Epithelial cell of esophagus (primary cell): ENCODE results near the gene HPS5.

Experiments used
- DNase-seq: peaks from one replicate; pipeline ENCODE4 v3.0.0; 2010; ENCODE audit warnings: low read depth
- H3K4me3 ChIP-seq: 2 replicates; pipeline ENCODE4 v1.5.1; 2011; ENCODE audit warnings: mild to moderate bottlenecking, low read length, control low read depth
- CTCF ChIP-seq: IDR thresholded peaks from 2 replicates; pipeline ENCODE4 v1.5.1; 2011; ENCODE audit warnings: low read depth, mild to moderate bottlenecking, low read length, control low read depth, inconsistent platforms; ENCODE audit not compliant: insufficient read depth; ENCODE audit errors: missing control alignments

HPS5 gene, protein sequence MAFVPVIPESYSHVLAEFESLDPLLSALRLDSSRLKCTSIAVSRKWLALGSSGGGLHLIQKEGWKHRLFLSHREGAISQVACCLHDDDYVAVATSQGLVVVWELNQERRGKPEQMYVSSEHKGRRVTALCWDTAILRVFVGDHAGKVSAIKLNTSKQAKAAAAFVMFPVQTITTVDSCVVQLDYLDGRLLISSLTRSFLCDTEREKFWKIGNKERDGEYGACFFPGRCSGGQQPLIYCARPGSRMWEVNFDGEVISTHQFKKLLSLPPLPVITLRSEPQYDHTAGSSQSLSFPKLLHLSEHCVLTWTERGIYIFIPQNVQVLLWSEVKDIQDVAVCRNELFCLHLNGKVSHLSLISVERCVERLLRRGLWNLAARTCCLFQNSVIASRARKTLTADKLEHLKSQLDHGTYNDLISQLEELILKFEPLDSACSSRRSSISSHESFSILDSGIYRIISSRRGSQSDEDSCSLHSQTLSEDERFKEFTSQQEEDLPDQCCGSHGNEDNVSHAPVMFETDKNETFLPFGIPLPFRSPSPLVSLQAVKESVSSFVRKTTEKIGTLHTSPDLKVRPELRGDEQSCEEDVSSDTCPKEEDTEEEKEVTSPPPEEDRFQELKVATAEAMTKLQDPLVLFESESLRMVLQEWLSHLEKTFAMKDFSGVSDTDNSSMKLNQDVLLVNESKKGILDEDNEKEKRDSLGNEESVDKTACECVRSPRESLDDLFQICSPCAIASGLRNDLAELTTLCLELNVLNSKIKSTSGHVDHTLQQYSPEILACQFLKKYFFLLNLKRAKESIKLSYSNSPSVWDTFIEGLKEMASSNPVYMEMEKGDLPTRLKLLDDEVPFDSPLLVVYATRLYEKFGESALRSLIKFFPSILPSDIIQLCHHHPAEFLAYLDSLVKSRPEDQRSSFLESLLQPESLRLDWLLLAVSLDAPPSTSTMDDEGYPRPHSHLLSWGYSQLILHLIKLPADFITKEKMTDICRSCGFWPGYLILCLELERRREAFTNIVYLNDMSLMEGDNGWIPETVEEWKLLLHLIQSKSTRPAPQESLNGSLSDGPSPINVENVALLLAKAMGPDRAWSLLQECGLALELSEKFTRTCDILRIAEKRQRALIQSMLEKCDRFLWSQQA

GRCh38 chr11:18321969-18322711, at the start of gene HPS5, which contains the start of gene GTF2H1:
Gene HPS5 (minus strand): TSS chr11:18322140. CDS start chr11:18317858, 4,282 bp downstream.
Gene GTF2H1 (plus strand): TSS chr11:18322567. CDS start chr11:18333075, 10,508 bp downstream.
- peak; percentile 99 for DNase-seq
- H3K4me3 ChIP-seq, result peak within 1 kb of the TSS; percentile 95
- no peak for TF ChIP-seq CTCF

GRCh38 chr11:18371279-18371678, 49.3 kb upstream of the HPS5 start:
- no peak for DNase-seq
- no peak for TF ChIP-seq CTCF
- no peak overlapping the region for H3K4me3 ChIP-seq

- no peak for DNase-seq
- TF ChIP-seq CTCF, result no peak
- H3K4me3 ChIP-seq, result no peak overlapping the region
These were observed 47.5 kb upstream of the HPS5 start for GRCh38 chr11:18369398-18369797.

- peak; percentile 78 for DNase-seq
- no peak for TF ChIP-seq CTCF
- H3K4me3 ChIP-seq, result no peak overlapping the region
These were observed 46.3 kb upstream of the HPS5 start for GRCh38 chr11:18368221-18368620.

GRCh38 chr11:18367431-18367830, 45.5 kb upstream of the HPS5 start:
- H3K4me3 ChIP-seq, result no peak overlapping the region
- peak; percentile 40 for DNase-seq
- no peak for TF ChIP-seq CTCF

GRCh38 chr11:18366286-18366685, 44.3 kb upstream of the HPS5 start:
- H3K4me3 ChIP-seq, result no peak overlapping the region
- no peak for TF ChIP-seq CTCF
- no peak for DNase-seq
